GM12864 (cell line): ENCODE data around the gene IL22.

Experiments
- DNase-seq: peaks from one replicate; pipeline ENCODE4 v3.0.0-alpha.2; 2011; ENCODE audit warnings: low read depth
- H3K4me3 ChIP-seq: 2 replicates; pipeline ENCODE4 v1.5.1; 2011; ENCODE audit warnings: mild to moderate bottlenecking, low read depth, low read length, control low read depth
- CTCF ChIP-seq: IDR thresholded peaks from 2 replicates; pipeline ENCODE4 v1.5.1; 2011; ENCODE audit warnings: low read depth, mild to moderate bottlenecking, moderate library complexity, low read length, control low read depth, inconsistent platforms; ENCODE audit errors: missing control alignments

Gene IL22

GRCh38 chr12:68264857-68265256, 11.5 kb upstream of the IL22 start:
- no peak for TF ChIP-seq CTCF
- H3K4me3 ChIP-seq, result no peak overlapping the region
- no peak for DNase-seq

- TF ChIP-seq CTCF, result no peak
- DNase-seq, result no peak
- no peak overlapping the region for H3K4me3 ChIP-seq
These were observed 10.9 kb upstream of the IL22 start for GRCh38 chr12:68264158-68264855.

GRCh38 chr12:68263366-68263765, 10.0 kb upstream of the IL22 start:
- H3K4me3 ChIP-seq, result no peak overlapping the region
- no peak for DNase-seq
- no peak for TF ChIP-seq CTCF

GRCh38 chr12:68261896-68262295, 8.5 kb upstream of the IL22 start:
- TF ChIP-seq CTCF, result no peak

GRCh38 chr12:68260153-68260552, 6.7 kb upstream of the IL22 start:
- DNase-seq, result no peak
- no peak overlapping the region for H3K4me3 ChIP-seq
- no peak for TF ChIP-seq CTCF

More at GRCh38 chr12:68261896-68262295, 8.5 kb upstream of the IL22 start:
- no peak for DNase-seq
- H3K4me3 ChIP-seq, result no peak overlapping the region

- no peak overlapping the region for H3K4me3 ChIP-seq
- no peak for TF ChIP-seq CTCF
- no peak for DNase-seq
These were observed 6.0 kb upstream of the IL22 start for GRCh38 chr12:68259318-68259940.

GRCh38 chr12:68252077-68252476, 1.3 kb downstream of the IL22 start:
- H3K4me3 ChIP-seq, result no peak overlapping the region
- no peak for TF ChIP-seq CTCF
- DNase-seq, result no peak
